ENCODE results near the gene YIPF2.
"Not testable (repeated sequence)": the region's sequence is repeated elsewhere in the genome, so short reads cannot be mapped to it uniquely, and the experiment has no call there.

YIPF2 gene

GRCh38 chr19:10911579-10912363, 16.7 kb downstream of the YIPF2 start:
- no peak for DNase-seq (ENCODE audit: low read depth)

DNA sequence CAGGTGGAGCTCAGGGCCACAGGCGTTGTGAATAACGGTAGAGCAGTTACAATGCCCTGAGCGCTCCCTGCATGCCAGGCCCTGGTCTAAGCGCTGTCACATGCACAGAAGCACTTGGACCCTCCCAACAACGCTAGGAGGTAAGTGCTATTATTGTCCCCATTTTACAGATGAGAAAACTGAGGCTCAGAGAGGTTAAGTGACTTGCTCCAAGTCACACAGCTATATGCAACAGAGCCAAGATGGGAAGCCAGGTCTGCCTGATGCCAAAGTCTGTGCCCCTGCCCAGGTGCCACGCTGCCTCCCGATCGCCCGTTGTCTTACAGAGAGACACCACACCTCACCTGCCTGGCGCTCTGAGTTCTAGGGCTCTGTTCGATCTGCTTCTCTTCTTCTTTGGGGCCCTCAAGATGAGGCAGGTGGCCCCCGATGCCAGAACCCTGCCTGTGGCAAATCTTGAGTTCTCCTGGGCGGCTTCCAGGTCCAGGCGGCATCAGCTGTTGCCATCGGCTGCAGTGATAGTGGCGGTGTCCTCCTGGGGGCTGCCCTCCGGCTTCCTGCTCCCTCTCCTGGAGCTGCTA, 20.0 kb downstream of the YIPF2 start:
- DNase-seq (ENCODE audit: low read depth): no peak

GRCh38 chr19:10907925-10908324, 20.5 kb downstream of the YIPF2 start:
- no peak for DNase-seq (ENCODE audit: low read depth)

- no peak for DNase-seq (ENCODE audit: low read depth)
These were observed 29.2 kb downstream of the YIPF2 start for GRCh38 chr19:10899151-10899653.

GRCh38 chr19:10898633-10899032, 29.8 kb downstream of the YIPF2 start:
- no peak for DNase-seq (ENCODE audit: low read depth)

- no peak for DNase-seq (ENCODE audit: low read depth)
These were observed 31.4 kb downstream of the YIPF2 start for GRCh38 chr19:10896851-10897526.

- no peak for DNase-seq (ENCODE audit: low read depth)
These were observed 32.5 kb downstream of the YIPF2 start for GRCh38 chr19:10895920-10896319.

- no peak for DNase-seq (ENCODE audit: low read depth)
These were observed 33.1 kb downstream of the YIPF2 start for GRCh38 chr19:10895363-10895762.

GRCh38 chr19:10894911-10895213, 33.6 kb downstream of the YIPF2 start:
- no peak for DNase-seq (ENCODE audit: low read depth)

DNA sequence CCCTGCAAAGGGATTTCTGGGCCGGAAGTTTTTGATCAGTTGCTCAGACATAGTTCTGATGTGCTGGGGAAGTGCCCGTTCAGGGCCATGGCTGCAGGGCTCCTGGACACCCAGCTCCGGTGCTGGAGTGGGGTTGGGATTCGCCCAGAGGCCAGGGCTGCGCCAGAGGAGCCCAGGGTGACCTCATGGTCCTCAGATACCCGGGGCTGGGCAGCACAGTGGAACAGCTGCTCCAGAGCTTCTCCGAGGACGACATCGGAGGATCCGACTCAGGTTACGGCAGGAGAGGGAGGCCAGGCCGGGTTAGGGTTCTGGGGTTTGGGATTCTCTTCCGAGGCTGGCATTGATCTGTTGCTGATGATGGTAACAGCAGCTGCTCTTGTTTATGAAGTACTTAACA, 36.2 kb downstream of the YIPF2 start:
- no peak for DNase-seq (ENCODE audit: low read depth)

DNA sequence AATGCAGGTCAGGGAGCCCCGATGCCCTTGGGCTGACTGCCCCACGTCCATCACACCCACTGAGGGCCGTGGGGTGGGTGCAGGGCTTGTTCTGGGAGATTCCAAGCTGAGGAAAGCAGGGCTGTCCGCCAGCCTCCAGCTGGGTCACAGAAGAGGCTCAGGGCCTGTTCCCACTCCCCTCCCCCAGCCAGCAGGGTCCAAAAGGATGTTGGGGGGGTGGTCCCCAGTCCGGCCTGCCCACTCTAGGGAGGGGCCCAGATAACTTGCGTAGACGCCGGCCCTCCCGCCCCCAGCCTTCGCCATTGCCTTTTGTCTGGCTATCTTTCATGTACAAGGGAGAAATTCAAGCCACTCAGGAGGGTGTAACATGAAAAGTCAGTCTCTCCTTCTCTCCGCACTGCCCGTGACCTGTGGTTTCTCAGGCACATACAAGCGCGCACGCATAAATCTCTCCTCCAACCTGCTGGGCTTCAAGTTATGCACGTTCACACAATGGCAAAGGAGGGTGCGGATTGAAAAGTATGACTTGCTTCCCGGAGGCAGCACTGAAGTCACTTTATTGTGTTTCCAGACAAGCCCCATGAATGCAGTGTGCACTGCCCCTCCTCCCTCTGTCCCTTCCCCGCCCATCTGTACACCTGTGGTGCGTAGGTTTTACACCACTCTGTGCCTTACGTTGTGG, 36.9 kb downstream of the YIPF2 start:
- no peak for DNase-seq (ENCODE audit: low read depth)

- DNase-seq (ENCODE audit: low read depth): no peak
These were observed 38.6 kb downstream of the YIPF2 start for GRCh38 chr19:10889880-10890279.

DNA sequence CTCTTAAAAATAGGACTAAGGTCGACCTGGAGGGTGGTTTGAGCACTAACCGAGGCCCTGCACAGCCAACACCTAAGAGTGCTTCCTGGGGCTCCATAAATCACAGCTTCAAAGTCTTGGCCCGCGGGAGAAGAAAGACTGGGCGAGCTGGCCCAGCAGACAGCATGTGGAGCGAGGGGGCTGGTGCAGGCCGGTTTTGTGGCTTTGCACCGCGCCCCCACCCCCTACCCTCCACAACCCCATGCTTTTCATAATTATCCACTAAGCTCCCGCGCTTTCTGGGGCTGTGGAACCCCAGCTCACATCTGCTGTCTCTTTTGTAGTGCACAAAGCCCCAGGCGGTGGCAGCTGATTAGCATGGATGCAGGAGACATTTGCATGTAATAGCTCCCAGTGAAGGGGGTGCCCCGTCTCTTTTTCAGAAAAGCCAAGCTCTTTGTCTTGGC, 40.0 kb downstream of the YIPF2 start:
- no peak for DNase-seq (ENCODE audit: low read depth)

GRCh38 chr19:10887616-10888367, 40.6 kb downstream of the YIPF2 start:
- DNase-seq (ENCODE audit: low read depth): no peak

DNA sequence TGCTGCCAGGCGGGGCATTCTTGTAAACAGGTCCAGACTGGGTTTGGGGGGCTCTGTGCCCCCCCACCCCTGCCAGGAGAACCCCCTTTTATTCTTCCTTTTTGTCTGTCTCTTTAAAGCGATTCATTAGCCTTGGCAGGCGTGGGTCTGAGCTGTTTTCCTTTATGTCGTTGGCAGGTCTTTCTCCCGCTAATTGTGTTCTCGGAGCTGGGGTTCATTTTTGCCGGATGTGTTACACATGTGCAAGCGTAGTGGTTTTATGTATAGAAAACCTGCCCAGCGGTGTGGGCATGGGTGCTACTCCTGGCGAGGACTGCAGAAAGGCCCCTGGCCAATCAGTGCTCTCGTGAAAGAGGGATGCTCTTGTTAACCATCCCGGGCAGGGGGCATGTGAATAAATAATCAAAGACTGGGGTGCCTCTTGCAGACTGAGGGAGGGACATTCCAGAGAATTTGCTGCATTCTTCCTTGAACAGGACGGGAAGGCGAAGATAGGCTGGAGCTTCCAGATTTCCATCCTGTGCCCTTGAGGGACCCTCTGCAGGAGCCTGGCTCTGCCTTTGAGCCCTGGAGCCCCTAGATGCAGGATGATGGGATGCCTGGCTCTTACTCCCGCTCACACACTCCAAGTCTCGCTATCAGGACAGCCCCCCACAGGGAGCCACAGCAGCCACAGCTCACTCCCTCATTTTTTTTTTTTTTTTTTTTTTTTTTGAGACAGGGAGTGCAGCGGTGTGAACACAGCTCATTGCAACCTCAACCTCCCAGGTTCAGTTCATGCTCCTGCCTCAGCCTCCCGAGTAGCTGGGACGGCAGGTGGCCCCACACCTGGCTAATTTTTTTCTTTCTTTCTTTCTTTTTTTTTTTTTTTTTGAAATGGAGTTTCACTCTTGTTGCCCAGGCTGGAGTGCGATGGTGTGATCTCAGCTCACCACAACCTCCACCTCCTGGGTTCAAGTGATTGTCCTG, 43.0 kb downstream of the YIPF2 start:
- DNase-seq (ENCODE audit: low read depth): no peak

GRCh38 chr19:10884274-10884673, 44.2 kb downstream of the YIPF2 start:
- DNase-seq (ENCODE audit: low read depth): no peak

GRCh38 chr19:10882108-10882457, 46.4 kb downstream of the YIPF2 start:
- DNase-seq (ENCODE audit: low read depth): no peak

GRCh38 chr19:10881403-10882107, 46.9 kb downstream of the YIPF2 start:
- no peak for DNase-seq (ENCODE audit: low read depth)

GRCh38 chr19:10878253-10878652, 50.2 kb downstream of the YIPF2 start:
- no peak for DNase-seq (ENCODE audit: low read depth)

DNA sequence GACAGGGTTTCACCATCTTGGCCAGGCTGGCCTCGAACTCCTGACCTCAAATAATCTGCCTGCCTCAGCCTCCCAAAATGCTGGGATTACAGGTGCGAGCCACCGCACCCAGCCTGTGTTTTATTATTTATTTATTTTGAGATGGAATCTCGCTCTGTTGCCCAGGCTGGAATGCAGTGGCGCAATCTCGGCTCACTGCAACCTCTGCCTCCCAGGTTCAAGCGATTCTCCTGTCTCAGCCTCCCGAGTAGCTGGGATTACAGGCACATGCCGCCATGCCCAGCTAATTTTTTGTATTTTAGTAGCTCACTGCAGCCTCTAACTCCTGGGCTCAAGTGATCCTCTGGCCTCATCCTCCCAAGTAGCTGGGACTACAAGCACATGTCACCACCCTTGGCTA, 50.8 kb downstream of the YIPF2 start:
- not testable (repeated sequence) for DNase-seq (ENCODE audit: low read depth)

All from activated T-cell treated with anti-CD3 and anti-CD28 coated beads for 1 hour (primary cell).